Breast epithelium (tissue), 4 donors: Measurements from ENCODE around the gene TPST1. TPM values are rescaled to one million over a fixed set of nuclear protein-coding genes. Genes with fewer than 3 reads are reported as not detected.
"Not testable (repeated sequence)": the region's sequence is repeated elsewhere in the genome, so short reads cannot be mapped to it uniquely, and the experiment has no call there.

Experiments
- DNase-seq, 2 donors: peaks; one replicate each; pipeline ENCODE4 v3.0.0-alpha.2; 2019; ENCODE audit warnings: low spot score in 2 of 2
- H3K27ac ChIP-seq, 2 donors: fragments of 200-600 bp; sonication (generic) in 1 of 2; one replicate each; pipeline ENCODE4 v1.5.1; 2016 to 2019; ENCODE audit warnings: mild to moderate bottlenecking in 1 of 2
- H3K27me3 ChIP-seq, 2 donors: fragments of 200-600 bp; sonication (generic) in 1 of 2; one replicate each; pipeline versions ENCODE4 v1.5.1 to v1.6.0; 2017 to 2019; ENCODE audit warnings: control low read depth in 1 of 2, mild to moderate bottlenecking in 1 of 2
- H3K36me3 ChIP-seq: fragments of 200-600 bp; one replicate; pipeline ENCODE4 v1.5.1; 2019
- H3K4me1 ChIP-seq, 2 donors: fragments of 200-600 bp; sonication (generic); one replicate each; pipeline ENCODE4 v1.5.1; 2016 to 2019; ENCODE audit warnings: control low read depth in 1 of 2
- H3K4me3 ChIP-seq, 3 donors: fragments of 200-600 bp; sonication (generic); 1 replicate in 2 of 3; 2 replicates in 1 of 3; pipeline ENCODE4 v1.5.1; 2016 to 2019; ENCODE audit warnings: mild to moderate bottlenecking in 3 of 3, moderate library complexity in 2 of 3
- H3K9me3 ChIP-seq, 2 donors: fragments of 200-600 bp; sonication (generic) in 1 of 2; one replicate each; pipeline ENCODE4 v1.5.1; 2016 to 2019; ENCODE audit warnings: control low read depth in 1 of 2
- CTCF ChIP-seq, 3 donors: fragments of 450-650 bp; IDR thresholded peaks; one replicate each; pipeline ENCODE4 v1.5.1; 2016 to 2017; ENCODE audit warnings: antibody characterized with exemption in 3 of 3, mild to moderate bottlenecking in 3 of 3, moderate library complexity in 3 of 3
- POLR2A ChIP-seq: fragments of 450-650 bp; IDR thresholded peaks from one replicate; pipeline ENCODE4 v1.6.1; 2016; ENCODE audit warnings: antibody characterized with exemption, mild to moderate bottlenecking, moderate library complexity
- POLR2AphosphoS5 ChIP-seq, 3 donors: sonication (generic); formaldehyde crosslinking; IDR thresholded peaks; one replicate each; pipeline ENCODE4 v1.6.1; 2017; ENCODE audit warnings: antibody characterized with exemption in 3 of 3
- intact Hi-C: fragments of 100-400 bp; cut with DNase I; formaldehyde crosslinking; loops from one replicate; pipeline ENCODE4 v1.15.1; 2023; ENCODE audit warnings: low total_unique reads
- total RNA-seq, 3 donors: library from RNA; depleted of rRNA; stranded (reverse); fragments of >200 nt; gene quantifications; one replicate each; pipeline ENCODE4 v1.1.0, GENCODE V29; 2016

The TPST1 gene
- total RNA-seq, 3 donors from 2014 or later, result 23.2 to 34.4 (median 23.3) TPM

- TF ChIP-seq CTCF (IDR thresholded peaks at IDR 0.05) (no peak), POLR2A (no peak), POLR2AphosphoS5 (IDR thresholded peaks at IDR 0.05) (no peak)
- no peaks in the 10 kb centered on the region for H3K4me1 ChIP-seq
- DNase-seq, result no peak
- no peak overlapping the region for H3K27ac ChIP-seq
- no peaks in the 10 kb centered on the region for H3K9me3 ChIP-seq
- H3K36me3 ChIP-seq, result no peaks in the 10 kb centered on the region
- intact Hi-C loops, result no loop called here
- no peaks in the 10 kb centered on the region for H3K27me3 ChIP-seq
- no peak overlapping the region for H3K4me3 ChIP-seq
Measured at GRCh38 chr7:66221442-66221841, 16.3 kb downstream of the TPST1 start.

GRCh38 chr7:66227808-66228207 is 22.7 kb downstream of the TPST1 start:
- Histone ChIP-seq H3K27me3 (no peaks in the 10 kb centered on the region), H3K36me3 (no peaks in the 10 kb centered on the region), H3K4me3 (no peak overlapping the region), H3K27ac (no peak overlapping the region), H3K9me3 (peaks cover 0 to 8% of the 10 kb centered on the region in 2 donors), H3K4me1 (no peaks in the 10 kb centered on the region)
- intact Hi-C loops, result no loop called here
- TF ChIP-seq CTCF (IDR thresholded peaks at IDR 0.05), result no peak
- no peak for TF ChIP-seq POLR2AphosphoS5 (IDR thresholded peaks at IDR 0.05)
- no peak for TF ChIP-seq POLR2A
- DNase-seq, result no peak

- intact Hi-C loops, H3K4me3 ChIP-seq, H3K4me1 ChIP-seq, H3K27ac ChIP-seq, H3K9me3 ChIP-seq, DNase-seq, H3K36me3 ChIP-seq, H3K27me3 ChIP-seq: not testable (repeated sequence)
Measured at GRCh38 chr7:66231326-66232216, 26.4 kb downstream of the TPST1 start.

- no peak overlapping the region for H3K27ac ChIP-seq
- H3K4me3 ChIP-seq, result no peak overlapping the region
- peaks cover 0 to 8% of the 10 kb centered on the region in 2 donors for H3K9me3 ChIP-seq
- no peak for TF ChIP-seq POLR2A
- TF ChIP-seq POLR2AphosphoS5 (IDR thresholded peaks at IDR 0.05), result no peak
- no peak for TF ChIP-seq CTCF (IDR thresholded peaks at IDR 0.05)
- no peaks in the 10 kb centered on the region for H3K36me3 ChIP-seq
- H3K27me3 ChIP-seq, result no peaks in the 10 kb centered on the region
- no peak for DNase-seq
- no peaks in the 10 kb centered on the region for H3K4me1 ChIP-seq
- intact Hi-C loops, result no loop called here
Measured at GRCh38 chr7:66233638-66234037, 28.5 kb downstream of the TPST1 start.

- H3K27me3 ChIP-seq, result no peaks in the 10 kb centered on the region
- H3K4me1 ChIP-seq, result no peaks in the 10 kb centered on the region
- DNase-seq, result no peak
- TF ChIP-seq POLR2A (no peak), CTCF (IDR thresholded peaks at IDR 0.05) (no peak), POLR2AphosphoS5 (IDR thresholded peaks at IDR 0.05) (no peak)
- peaks cover 0 to 2% of the 10 kb centered on the region in 2 donors for H3K9me3 ChIP-seq
- H3K4me3 ChIP-seq, result no peak overlapping the region
- intact Hi-C loops, result no loop called here
- H3K27ac ChIP-seq, result no peak overlapping the region
- H3K36me3 ChIP-seq, result no peaks in the 10 kb centered on the region
Measured at GRCh38 chr7:66236713-66237303, 31.7 kb downstream of the TPST1 start.
